SK-N-SH (cell line): Measurements from ENCODE around the gene EFCAB11. TPM values are rescaled to one million over a fixed set of nuclear protein-coding genes. Genes with fewer than 3 reads are reported as not detected.

ENCODE experiments used
- CTCF ChIA-PET: fragments of 300-600, 350-600 bp; formaldehyde crosslinking; extraction: SDS; loops from one replicate; lab custom pipeline; 2021; lab: Yijun Ruan, JAX
- POLR2A ChIA-PET: fragments of 350-600 bp; sonication (Branson Sonifier 250); formaldehyde crosslinking; extraction: SDS; loops from one replicate; lab custom pipeline; 2020; ENCODE audit warnings: antibody characterized with exemption, inconsistent platforms; lab: Yijun Ruan, JAX
- DNase-seq: peaks from one replicate; pipeline ENCODE4 v3.0.0; 2012
- H2AFZ ChIP-seq: fragments of 200-600 bp; sonication (generic); 2 replicates; pipeline ENCODE4 v1.8.1; 2016; ENCODE audit warnings: antibody characterized with exemption, mild to moderate bottlenecking, low read depth
- H3F3A ChIP-seq: fragments of 200-600 bp; sonication (generic); replicated peaks from 2 replicates; pipeline ENCODE3; 2016; ENCODE audit warnings: antibody characterized with exemption, mild to moderate bottlenecking; ENCODE audit not compliant: insufficient read depth
- H3K27ac ChIP-seq, 2 experiments: fragments of 200-500 bp in 1 of 2; fragments of 200-600 bp in 1 of 2; sonication (Bioruptor generic) in 1 of 2; sonication (generic), shearing (Covaris generic) in 1 of 2; 2 replicates each; pipeline versions ENCODE4 v1.5.1 to v1.6.1; 2014 to 2016; ENCODE audit warnings: low read depth in 2 of 2, inconsistent platforms in 1 of 2, low read length in 1 of 2, mild to moderate bottlenecking in 1 of 2, mixed read lengths in 1 of 2
- H3K27me3 ChIP-seq: fragments of 200-600 bp; sonication (generic), shearing (Covaris generic); 2 replicates; pipeline ENCODE4 v1.6.1; 2016; ENCODE audit warnings: mixed run types; ENCODE audit not compliant: insufficient read depth
- H3K36me3 ChIP-seq, 2 experiments: fragments of 200-500 bp in 1 of 2; fragments of 200-600 bp in 1 of 2; sonication (Bioruptor generic) in 1 of 2; sonication (generic) in 1 of 2; replicated peaks in 1 of 2; 2 replicates each; pipeline versions ENCODE3 to v1.5.1; 2014 to 2016; ENCODE audit warnings: low read length in 1 of 2, mild to moderate bottlenecking in 1 of 2; ENCODE audit not compliant: insufficient read depth in 2 of 2, control insufficient read depth in 1 of 2
- H3K4me1 ChIP-seq, 2 experiments: fragments of 200-500 bp in 1 of 2; fragments of 200-600 bp in 1 of 2; sonication (Bioruptor generic) in 1 of 2; sonication (generic), shearing (Covaris generic) in 1 of 2; 2 replicates each; pipeline versions ENCODE4 v1.5.1 to v1.6.1; 2014 to 2016; ENCODE audit warnings: low read depth in 1 of 2, low read length in 1 of 2, mixed run types in 1 of 2; ENCODE audit not compliant: insufficient read depth in 2 of 2, control insufficient read depth in 1 of 2
- H3K4me2 ChIP-seq: fragments of 200-600 bp; sonication (generic), shearing (Covaris generic); 2 replicates; pipeline ENCODE4 v1.6.1; 2017; ENCODE audit warnings: mixed run types
- H3K4me3 ChIP-seq, 2 experiments: fragments of 200-500 bp in 1 of 2; fragments of 200-600 bp in 1 of 2; sonication (Bioruptor generic) in 1 of 2; sonication (generic), shearing (Covaris generic) in 1 of 2; 2 replicates each; pipeline versions ENCODE4 v1.5.1 to v1.8.1; 2014 to 2016; ENCODE audit warnings: low read depth in 2 of 2, inconsistent platforms in 1 of 2, low read length in 1 of 2, mild to moderate bottlenecking in 1 of 2, mixed read lengths in 1 of 2, moderate library complexity in 1 of 2
- H3K79me2 ChIP-seq: fragments of 200-600 bp; sonication (generic); 2 replicates; pipeline ENCODE4 v1.8.1; 2017; ENCODE audit warnings: mild to moderate bottlenecking; ENCODE audit not compliant: insufficient read depth
- H3K9ac ChIP-seq: fragments of 200-600 bp; sonication (generic); 2 replicates; pipeline ENCODE4 v1.6.1; 2017; ENCODE audit warnings: mixed run types
- H3K9me2 ChIP-seq: fragments of 200-600 bp; sonication (generic); 2 replicates; pipeline ENCODE4 v1.6.1; 2017; ENCODE audit warnings: mixed run types
- H3K9me3 ChIP-seq: fragments of 200-600 bp; sonication (generic); 2 replicates; pipeline ENCODE4 v1.6.1; 2017; ENCODE audit warnings: mixed run types, mild to moderate bottlenecking, moderate library complexity
- H4K20me1 ChIP-seq: fragments of 200-600 bp; sonication (generic); 2 replicates; pipeline ENCODE4 v1.6.1; 2017; ENCODE audit warnings: mild to moderate bottlenecking, mixed run types; ENCODE audit not compliant: insufficient read depth
- CHD2 ChIP-seq: fragments of 150-350 bp; IDR thresholded peaks from 2 replicates; pipeline ENCODE4 v1.6.1; 2018; ENCODE audit warnings: low read length; ENCODE audit not compliant: partially characterized antibody
- CTCF ChIP-seq: fragments of 200-600 bp; sonication (generic); IDR thresholded peaks from 2 replicates; pipeline ENCODE4 v1.6.1; 2017; ENCODE audit warnings: antibody characterized with exemption, mild to moderate bottlenecking, moderate library complexity
- EP300 ChIP-seq, 2 experiments: IDR thresholded peaks; 2 replicates each; pipeline versions ENCODE4 v1.4.0 to v1.6.1; 2012; ENCODE audit warnings: borderline replicate concordance in 1 of 2, low read depth in 1 of 2, low read length in 1 of 2
- FOXM1 ChIP-seq: IDR thresholded peaks from 2 replicates; pipeline ENCODE4 v1.4.0; 2012; ENCODE audit warnings: low read depth, mild to moderate bottlenecking
- GABPA ChIP-seq: IDR thresholded peaks from 2 replicates; pipeline ENCODE4 v1.4.0; 2012; ENCODE audit warnings: low read depth, mild to moderate bottlenecking
- GATA2 ChIP-seq: sonication (generic); formaldehyde crosslinking; IDR thresholded peaks from 2 replicates; pipeline ENCODE4 v1.5.0; 2020; ENCODE audit warnings: mild to moderate bottlenecking, missing genetic modification reagents
- PBX3 ChIP-seq: IDR thresholded peaks from 2 replicates; pipeline ENCODE4; 2012
- POLR2AphosphoS5 ChIP-seq: IDR thresholded peaks from 2 replicates; pipeline ENCODE4 v1.6.1; 2012; ENCODE audit warnings: low read depth, low read length
- RCOR1 ChIP-seq: fragments of 150-350 bp; IDR thresholded peaks from 2 replicates; pipeline ENCODE4 v1.6.1; 2017; ENCODE audit warnings: antibody characterized with exemption, low read length
- TAF1 ChIP-seq: IDR thresholded peaks from 2 replicates; pipeline ENCODE4 v1.6.1; 2012; ENCODE audit warnings: low read depth, mild to moderate bottlenecking, low read length, moderate library complexity, borderline replicate concordance
- TCF12 ChIP-seq: IDR thresholded peaks from 2 replicates; pipeline ENCODE4 v1.4.0; 2012
- YY1 ChIP-seq: IDR thresholded peaks from 2 replicates; pipeline ENCODE4 v1.4.0; 2012; ENCODE audit warnings: low read depth, mild to moderate bottlenecking
- WGBS: methylation state at CpG from one replicate; pipeline ENCODE4 v1.1.6; 2017; ENCODE audit warnings: low lambda C conversion rate; 5-methylcytosine and 5-hydroxymethylcytosine counted together
- polyA plus RNA-seq, 3 experiments: library from polyadenylated mRNA; depleted of rRNA; stranded (reverse); fragments of >200 nt; gene quantifications; 2 replicates each; pipeline ENCODE4 v1.2.3, GENCODE V29; 2012
- TF ChIP-seq, protein P1 (sequence below): IDR thresholded peaks from 2 replicates; pipeline ENCODE4 v1.4.0; 2012; ENCODE audit warnings: low read depth, borderline replicate concordance

EFCAB11 gene
- polyA plus RNA-seq, 1 of the 3 experiments (the other 2 are of a cell fraction): 3.9 TPM

- H3K9me3 ChIP-seq: no peaks in the 10 kb centered on the region
- H3K4me3 ChIP-seq: no peak overlapping the region
- H3K27me3 ChIP-seq: no peaks in the 10 kb centered on the region
- H3K79me2 ChIP-seq: no peaks in the 10 kb centered on the region
- no peak overlapping the region for H3K4me2 ChIP-seq
- H3K4me1 ChIP-seq: peaks cover 0 to 3% of the 10 kb centered on the region in 2 experiments; a peak in 1 of 4 replicates
- ChIA-PET POLR2A (no interaction called here), CTCF (interaction anchor here (2.0 kb wide), 1 partner anchor 12 kb away, joined by 5 read pairs; no protein-coding TSS in a partner anchor)
- no peaks in the 10 kb centered on the region for H3K9me2 ChIP-seq
- no peak overlapping the region for H3K9ac ChIP-seq
- H3K27ac ChIP-seq: no peak overlapping the region
- H3F3A ChIP-seq: no peaks in the 10 kb centered on the region
- TF ChIP-seq CTCF (no peak), TCF12 (no peak), TAF1 (no peak), GABPA (no peak), GATA2 (CRISPR knock-in tag) (no peak), POLR2AphosphoS5 (no peak)
- DNase-seq: no peak
- H4K20me1 ChIP-seq: no peaks in the 10 kb centered on the region
- no peaks in the 10 kb centered on the region for H3K36me3 ChIP-seq
- H2AFZ ChIP-seq: no peak overlapping the region
- 96% methylated on average over 2 of the region's 2 CpGs for WGBS
Observed at GRCh38 chr14:89806451-89806850, 148.1 kb downstream of the EFCAB11 start.

DNA sequence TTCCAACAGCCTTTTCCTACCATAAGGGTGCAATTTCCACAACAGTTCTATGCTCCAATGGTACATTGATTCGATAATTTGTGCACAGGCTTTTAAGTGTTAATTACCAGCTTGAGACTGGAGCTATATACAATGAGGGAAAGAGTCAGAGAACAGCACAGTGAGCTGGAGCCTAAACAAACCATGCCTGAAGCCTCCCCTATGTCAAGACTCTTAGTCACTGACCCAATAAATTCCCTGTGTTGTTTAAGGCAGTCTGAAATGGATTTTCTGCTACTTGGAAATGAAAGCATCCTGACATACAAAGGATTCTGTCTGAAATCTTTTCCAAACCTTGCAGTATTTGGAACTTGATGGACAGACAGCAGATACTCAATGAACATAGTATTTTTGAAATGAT, 149.0 kb downstream of the EFCAB11 start:
- ChIA-PET POLR2A (no interaction called here), CTCF (no interaction called here)
- H3K27ac ChIP-seq: no peak overlapping the region
- peaks cover 0 to 3% of the 10 kb centered on the region in 2 experiments; a peak in 1 of 4 replicates for H3K4me1 ChIP-seq
- no peak overlapping the region for H2AFZ ChIP-seq
- WGBS: 79% methylated on average over 1 of the region's 1 CpG
- no peak overlapping the region for H3K9ac ChIP-seq
- TF ChIP-seq RCOR1: no peak
- TF ChIP-seq, protein P1, sequence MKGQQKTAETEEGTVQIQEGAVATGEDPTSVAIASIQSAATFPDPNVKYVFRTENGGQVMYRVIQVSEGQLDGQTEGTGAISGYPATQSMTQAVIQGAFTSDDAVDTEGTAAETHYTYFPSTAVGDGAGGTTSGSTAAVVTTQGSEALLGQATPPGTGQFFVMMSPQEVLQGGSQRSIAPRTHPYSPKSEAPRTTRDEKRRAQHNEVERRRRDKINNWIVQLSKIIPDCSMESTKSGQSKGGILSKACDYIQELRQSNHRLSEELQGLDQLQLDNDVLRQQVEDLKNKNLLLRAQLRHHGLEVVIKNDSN: no peak
- TF ChIP-seq TCF12: no peak
- no peak for TF ChIP-seq CTCF
- TF ChIP-seq EP300 (IDR thresholded peaks at IDR 0.05; ENCODE audit: borderline replicate concordance in 1 of 2, low read depth in 1 of 2, low read length in 1 of 2): no peak
- no peak for TF ChIP-seq PBX3
- no peak for TF ChIP-seq YY1
- no peak for TF ChIP-seq CHD2
- no peak for TF ChIP-seq FOXM1
- TF ChIP-seq, all 33 proteins: peak for 0
- no peak for DNase-seq
- Histone ChIP-seq H3K9me3 (no peaks in the 10 kb centered on the region), H3F3A (no peaks in the 10 kb centered on the region), H3K9me2 (no peaks in the 10 kb centered on the region), H4K20me1 (no peaks in the 10 kb centered on the region), H3K4me2 (no peak overlapping the region), H3K27me3 (no peaks in the 10 kb centered on the region), H3K36me3 (no peaks in the 10 kb centered on the region), H3K79me2 (no peaks in the 10 kb centered on the region), H3K4me3 (no peak overlapping the region)
